Spleen (tissue), 7 donors: ENCODE data around the gene CTNS.

Experiments used
- CTCF ChIP-seq, 11 experiments: fragments of 200-600 bp in 7 of 11; fragments of 450-650 bp in 4 of 11; sonication (generic) in 4 of 11; IDR thresholded peaks in 8 of 11; conservative IDR thresholded peaks in 3 of 11; 1 replicate in 7 of 11; 2 replicates in 4 of 11; pipeline versions ENCODE4 v1.4.0 to v1.8.0; 2016 to 2021; ENCODE audit warnings: antibody characterized with exemption in 11 of 11, inconsistent platforms in 4 of 11, mild to moderate bottlenecking in 1 of 11
- POLR2AphosphoS5 ChIP-seq, 3 donors: sonication (generic); formaldehyde crosslinking; IDR thresholded peaks; one replicate each; pipeline ENCODE4 v1.5.1; 2017; ENCODE audit warnings: antibody characterized with exemption in 3 of 3
- donor health status: DM: no; HTN: no; CAD: no; lungs with moderate emphysema.
- donor health status: DM: no; HTN: no; CAD: no.
- donor health status: DM: no; HTN: no; CAD: no.

GRCh38 chr17:3602499-3602898 lies 34.1 kb upstream of the CTNS start:
- peak in 1 of 3 donors; percentile 8 for TF ChIP-seq POLR2AphosphoS5 (IDR thresholded peaks at IDR 0.05)
- peak in 6 of 11 experiments; percentile 35 to 61 (median 55) for TF ChIP-seq CTCF (IDR thresholded peaks at IDR 0.05 in 8 of 11, conservative IDR thresholded peaks at IDR 0.05 in 3 of 11)
